LNCAP (cell line): Measurements from ENCODE around the gene GAPDH.

ENCODE experiments used
- CTCF ChIP-seq: fragments of 450-650 bp; IDR thresholded peaks from 2 replicates; pipeline ENCODE4 v1.5.1; 2017; ENCODE audit warnings: mild to moderate bottlenecking

GAPDH gene

GRCh38 chr12:6532927-6533652 lies 1.2 kb upstream of the GAPDH start:
- TF ChIP-seq CTCF, result no peak

DNA sequence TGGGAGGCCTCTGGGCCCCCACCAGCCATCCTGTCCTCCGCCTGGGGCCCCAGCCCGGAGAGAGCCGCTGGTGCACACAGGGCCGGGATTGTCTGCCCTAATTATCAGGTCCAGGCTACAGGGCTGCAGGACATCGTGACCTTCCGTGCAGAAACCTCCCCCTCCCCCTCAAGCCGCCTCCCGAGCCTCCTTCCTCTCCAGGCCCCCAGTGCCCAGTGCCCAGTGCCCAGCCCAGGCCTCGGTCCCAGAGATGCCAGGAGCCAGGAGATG lies 729 bp upstream of the GAPDH start:
- TF ChIP-seq CTCF, result no peak

- TF ChIP-seq CTCF, result no peak
Measured at GRCh38 chr12:6534695-6534944, 303 bp downstream of the GAPDH start.

GRCh38 chr12:6534945-6535696 lies 804 bp downstream of the GAPDH start:
- TF ChIP-seq CTCF, result no peak

DNA sequence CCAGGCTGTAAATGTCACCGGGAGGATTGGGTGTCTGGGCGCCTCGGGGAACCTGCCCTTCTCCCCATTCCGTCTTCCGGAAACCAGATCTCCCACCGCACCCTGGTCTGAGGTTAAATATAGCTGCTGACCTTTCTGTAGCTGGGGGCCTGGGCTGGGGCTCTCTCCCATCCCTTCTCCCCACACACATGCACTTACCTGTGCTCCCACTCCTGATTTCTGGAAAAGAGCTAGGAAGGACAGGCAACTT lies 1.3 kb downstream of the GAPDH start:
- no peak for TF ChIP-seq CTCF

DNA sequence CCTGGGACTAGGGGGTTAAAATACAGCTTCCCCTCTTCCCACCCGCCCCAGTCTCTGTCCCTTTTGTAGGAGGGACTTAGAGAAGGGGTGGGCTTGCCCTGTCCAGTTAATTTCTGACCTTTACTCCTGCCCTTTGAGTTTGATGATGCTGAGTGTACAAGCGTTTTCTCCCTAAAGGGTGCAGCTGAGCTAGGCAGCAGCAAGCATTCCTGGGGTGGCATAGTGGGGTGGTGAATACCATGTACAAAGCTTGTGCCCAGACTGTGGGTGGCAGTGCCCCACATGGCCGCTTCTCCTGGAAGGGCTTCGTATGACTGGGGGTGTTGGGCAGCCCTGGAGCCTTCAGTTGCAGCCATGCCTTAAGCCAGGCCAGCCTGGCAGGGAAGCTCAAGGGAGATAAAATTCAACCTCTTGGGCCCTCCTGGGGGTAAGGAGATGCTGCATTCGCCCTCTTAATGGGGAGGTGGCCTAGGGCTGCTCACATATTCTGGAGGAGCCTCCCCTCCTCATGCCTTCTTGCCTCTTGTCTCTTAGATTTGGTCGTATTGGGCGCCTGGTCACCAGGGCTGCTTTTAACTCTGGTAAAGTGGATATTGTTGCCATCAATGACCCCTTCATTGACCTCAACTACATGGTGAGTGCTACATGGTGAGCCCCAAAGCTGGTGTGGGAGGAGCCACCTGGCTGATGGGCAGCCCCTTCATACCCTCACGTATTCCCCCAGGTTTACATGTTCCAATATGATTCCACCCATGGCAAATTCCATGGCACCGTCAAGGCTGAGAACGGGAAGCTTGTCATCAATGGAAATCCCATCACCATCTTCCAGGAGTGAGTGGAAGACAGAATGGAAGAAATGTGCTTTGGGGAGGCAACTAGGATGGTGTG lies 1.9 kb downstream of the GAPDH start:
- no peak for TF ChIP-seq CTCF

DNA sequence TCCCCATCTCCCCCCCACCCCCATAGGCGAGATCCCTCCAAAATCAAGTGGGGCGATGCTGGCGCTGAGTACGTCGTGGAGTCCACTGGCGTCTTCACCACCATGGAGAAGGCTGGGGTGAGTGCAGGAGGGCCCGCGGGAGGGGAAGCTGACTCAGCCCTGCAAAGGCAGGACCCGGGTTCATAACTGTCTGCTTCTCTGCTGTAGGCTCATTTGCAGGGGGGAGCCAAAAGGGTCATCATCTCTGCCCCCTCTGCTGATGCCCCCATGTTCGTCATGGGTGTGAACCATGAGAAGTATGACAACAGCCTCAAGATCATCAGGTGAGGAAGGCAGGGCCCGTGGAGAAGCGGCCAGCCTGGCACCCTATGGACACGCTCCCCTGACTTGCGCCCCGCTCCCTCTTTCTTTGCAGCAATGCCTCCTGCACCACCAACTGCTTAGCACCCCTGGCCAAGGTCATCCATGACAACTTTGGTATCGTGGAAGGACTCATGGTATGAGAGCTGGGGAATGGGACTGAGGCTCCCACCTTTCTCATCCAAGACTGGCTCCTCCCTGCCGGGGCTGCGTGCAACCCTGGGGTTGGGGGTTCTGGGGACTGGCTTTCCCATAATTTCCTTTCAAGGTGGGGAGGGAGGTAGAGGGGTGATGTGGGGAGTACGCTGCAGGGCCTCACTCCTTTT lies 2.7 kb downstream of the GAPDH start:
- no peak for TF ChIP-seq CTCF
